Measurements from ENCODE around the gene SUPT3H.

- TF ChIP-seq EZH2 (IDR thresholded peaks at IDR 0.05; ENCODE audit: low read length, unreplicated experiment) = no peak
- TF ChIP-seq CTCF (conservative IDR thresholded peaks at IDR 0.05; ENCODE audit: low read depth, low read length) = no peak
Observed at GRCh38 chr6:44805238-44805846, 572.4 kb downstream of the SUPT3H start.

All from PC-3 (cell line).